Activated CD4-positive, alpha-beta T cell treated with anti-CD3 and anti-CD28 coated beads, Interleukin-10, Interleukin-2, amounts not matched to agents 100 ng/mL and 50 ng/mL, durations not matched to agents 16 hours and 8 hours (primary cell): ENCODE results near the gene RHBDF2.

Experiments used
- DNase-seq: peaks from one replicate; pipeline ENCODE4 v3.0.0-alpha.2; 2020

RHBDF2 gene

GRCh38 chr17:76452660-76453430, 48.4 kb downstream of the RHBDF2 start, which contains the start of gene UBE2O:
UBE2O (minus strand) TSS chr17:76453152; CDS start chr17:76453141, 11 bp downstream.
- DNase-seq: peak; percentile 93

GRCh38 chr17:76452127-76452659, 49.0 kb downstream of the RHBDF2 start:
- peak; percentile 43 for DNase-seq

DNA sequence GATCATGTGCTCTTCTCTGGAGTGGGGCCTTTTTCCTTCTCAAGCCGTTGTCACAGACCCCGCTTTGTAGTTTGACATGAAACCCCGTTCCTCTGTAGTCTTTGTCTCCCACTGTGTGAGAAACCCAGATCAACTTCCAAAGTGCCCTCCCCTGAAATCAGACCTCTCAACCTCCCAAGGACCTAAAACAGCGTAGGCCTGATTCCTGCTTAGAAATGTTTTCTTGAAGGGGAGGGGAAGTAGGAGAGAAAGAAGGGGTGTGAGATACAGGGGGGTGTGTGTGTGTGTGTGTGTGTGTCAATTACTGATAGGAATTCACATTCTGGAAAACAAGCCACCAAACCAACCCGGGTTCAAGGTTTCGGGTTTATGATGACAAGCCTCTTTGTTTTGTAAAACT, 49.7 kb downstream of the RHBDF2 start:
- DNase-seq: no peak

GRCh38 chr17:76449126-76449525, 52.1 kb downstream of the RHBDF2 start:
- no peak for DNase-seq

DNA sequence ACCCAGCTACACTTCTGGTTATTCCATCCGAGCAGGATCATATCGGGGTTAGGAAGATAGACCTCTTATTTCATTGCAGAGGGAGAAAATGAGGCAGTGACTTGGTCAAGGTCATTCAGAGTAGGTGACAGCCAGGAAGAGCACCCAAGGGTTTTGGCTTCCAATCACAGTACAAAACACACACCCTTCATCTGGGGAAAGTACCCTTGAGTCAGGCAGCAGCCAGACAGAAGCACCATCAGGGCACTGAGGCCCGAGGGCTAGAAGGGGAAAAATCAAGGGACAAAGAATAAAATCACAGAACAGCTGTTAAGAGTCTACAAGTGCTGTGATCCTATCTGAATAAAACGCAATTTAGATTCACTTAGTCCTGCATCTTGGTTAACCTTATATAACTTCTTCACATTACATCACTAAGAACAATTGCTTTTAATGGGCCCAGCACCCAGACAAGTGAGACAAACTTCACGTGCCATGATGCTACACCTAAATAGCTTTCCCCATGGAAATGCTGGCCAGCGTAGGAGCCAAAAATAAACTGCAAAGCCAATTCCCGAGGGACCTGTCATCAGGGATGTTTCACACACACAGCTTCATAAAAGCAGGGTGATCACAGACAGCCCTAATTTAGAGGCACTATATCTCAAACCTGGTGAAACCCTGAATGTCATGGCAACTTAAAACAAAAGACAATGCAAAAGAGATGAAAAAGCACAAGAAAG, 53.1 kb downstream of the RHBDF2 start:
- peak; percentile 52 for DNase-seq

DNA sequence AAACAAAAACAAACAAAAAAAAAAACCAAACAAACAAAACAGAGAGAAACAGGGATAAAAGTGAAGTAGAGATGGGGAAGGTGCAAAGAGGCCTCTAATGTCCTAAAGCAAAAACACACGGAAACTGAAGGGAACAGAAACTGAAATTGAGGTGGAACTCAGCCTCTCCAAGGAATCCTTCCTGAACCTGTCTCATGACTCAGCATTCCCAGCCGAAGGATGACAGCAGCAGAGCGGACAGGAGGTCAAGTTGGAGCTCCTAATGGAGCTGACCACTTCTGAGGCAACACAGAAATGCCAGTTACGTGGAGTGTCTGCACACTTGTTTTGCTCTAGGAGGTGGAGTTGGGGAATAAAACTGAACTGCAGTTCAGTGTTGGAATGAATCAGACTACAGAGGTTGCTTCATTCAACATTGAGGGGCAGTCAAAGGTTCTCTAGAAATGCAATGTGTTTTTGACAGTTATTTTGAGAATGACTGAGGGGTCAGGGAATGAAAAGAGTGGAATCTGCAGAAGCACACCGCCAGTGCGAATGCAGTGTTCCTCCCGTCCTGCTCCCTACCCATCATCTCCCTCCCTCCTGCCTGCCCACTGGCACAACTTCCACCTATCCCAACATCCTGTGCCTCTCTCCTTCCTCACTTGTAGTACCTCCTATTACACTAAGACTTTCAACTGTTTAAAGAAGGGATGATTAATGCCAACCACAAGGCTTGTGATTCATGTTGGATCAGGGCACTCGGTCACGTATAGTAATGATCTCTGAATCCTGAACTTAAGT, 54.6 kb downstream of the RHBDF2 start:
- DNase-seq: peak; percentile 44

DNA sequence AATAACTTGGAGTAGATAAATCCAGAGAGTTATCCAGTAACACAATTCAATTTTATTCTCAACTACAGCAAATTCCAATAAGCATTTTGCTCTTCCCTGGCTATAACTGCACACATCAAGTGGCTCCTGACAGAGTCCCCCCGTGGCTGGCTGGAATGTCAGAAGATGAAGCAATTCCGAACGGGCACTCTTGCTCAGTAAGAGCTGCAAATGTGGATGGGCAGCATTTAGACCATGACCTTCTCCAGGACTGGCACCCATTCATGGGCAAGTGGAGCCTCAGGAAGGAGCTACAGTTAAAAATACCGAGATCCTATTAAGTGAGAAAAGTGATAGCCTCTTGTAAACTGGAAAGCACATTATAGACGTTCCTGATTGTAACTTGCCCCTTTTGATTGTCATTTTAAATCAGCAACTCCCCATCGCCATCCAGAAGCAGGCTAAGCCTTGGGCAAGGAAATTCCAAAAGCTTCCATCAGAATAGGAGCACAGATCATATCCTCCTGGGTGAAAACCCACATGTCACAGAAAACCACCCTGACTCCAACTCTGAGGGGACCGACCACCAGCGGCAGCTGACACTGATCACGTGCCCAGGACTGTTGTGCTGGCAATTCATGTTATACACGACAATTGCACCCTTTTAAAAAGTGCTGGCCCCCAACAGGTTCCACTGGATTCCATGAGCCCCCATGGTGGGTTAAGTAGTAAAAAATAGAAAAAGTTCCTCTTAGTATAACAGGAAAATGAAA, 55.4 kb downstream of the RHBDF2 start:
- DNase-seq: no peak

GRCh38 chr17:76444518-76445311, 56.5 kb downstream of the RHBDF2 start:
- DNase-seq: peak; percentile 58

- DNase-seq: peak; percentile 55
Observed at GRCh38 chr17:76442341-76443338, 58.6 kb downstream of the RHBDF2 start.

DNA sequence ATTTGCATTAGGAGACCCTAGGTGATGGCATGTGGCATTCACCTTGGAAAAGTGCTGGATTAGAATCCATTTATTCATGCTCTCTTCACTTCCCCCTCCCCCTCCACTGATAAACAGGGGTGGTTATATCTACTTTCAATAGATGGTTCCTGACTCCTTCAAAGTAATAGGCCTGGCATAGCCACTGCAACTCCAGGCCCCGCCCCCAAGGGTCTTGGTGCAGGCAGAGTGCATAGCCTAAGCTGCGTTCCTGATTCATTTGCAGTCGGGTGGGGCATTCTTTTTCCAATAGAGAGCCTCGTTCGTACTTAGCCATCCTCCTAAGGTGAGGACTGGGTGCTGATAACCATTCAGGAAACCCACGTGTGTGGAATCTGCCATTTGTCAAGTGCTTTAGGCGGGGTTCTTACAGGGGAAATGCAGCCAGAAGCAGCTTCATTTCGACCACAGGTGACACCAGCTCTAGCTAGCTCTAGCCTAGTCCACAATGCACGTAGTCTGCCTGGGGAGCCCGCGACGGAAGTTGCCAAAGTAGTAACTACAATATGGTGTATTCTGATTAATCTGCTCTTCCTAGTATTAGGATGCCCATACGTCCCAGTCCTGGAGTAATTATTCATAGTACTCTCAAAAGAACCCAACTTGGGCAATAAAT, 59.4 kb downstream of the RHBDF2 start:
- DNase-seq: no peak

GRCh38 chr17:76440751-76441362, 60.4 kb downstream of the RHBDF2 start:
- DNase-seq: no peak

- DNase-seq: no peak
Observed at GRCh38 chr17:76439314-76439928, 61.8 kb downstream of the RHBDF2 start.

GRCh38 chr17:76438906-76439305, 62.3 kb downstream of the RHBDF2 start:
- DNase-seq: no peak

GRCh38 chr17:76437467-76438402, 63.5 kb downstream of the RHBDF2 start:
- no peak for DNase-seq

GRCh38 chr17:76435751-76436150, 65.5 kb downstream of the RHBDF2 start:
- no peak for DNase-seq

- no peak for DNase-seq
Observed at GRCh38 chr17:76434870-76435269, 66.4 kb downstream of the RHBDF2 start.

DNA sequence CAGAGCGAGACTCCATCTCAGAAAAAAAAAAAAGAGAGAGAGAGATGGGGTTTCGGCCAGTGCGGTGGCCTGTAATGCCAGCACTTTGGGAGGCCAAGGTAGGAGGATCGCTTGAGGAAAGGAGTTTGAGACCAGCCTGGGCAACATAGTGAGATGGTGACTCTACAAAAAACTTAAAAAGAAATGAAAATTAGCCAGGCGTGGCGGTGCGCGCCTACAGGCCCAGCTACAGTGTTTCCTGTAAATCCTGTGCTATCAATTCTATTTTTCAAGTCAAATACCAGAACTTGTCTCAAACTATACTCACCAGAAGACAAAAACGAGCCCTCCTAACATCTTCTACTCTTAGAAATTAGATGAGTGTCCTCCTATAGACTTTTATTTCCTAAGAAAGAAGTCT, 67.5 kb downstream of the RHBDF2 start:
- no peak for DNase-seq
